Right lobe of liver (tissue), 5 donors: Measurements from ENCODE around the gene CDYL. TPM values are rescaled to one million over a fixed set of nuclear protein-coding genes. Genes with fewer than 3 reads are reported as not detected.

Experiments used
- total RNA-seq, 6 experiments: library from RNA; depleted of rRNA in 2 of 6; stranded (reverse); fragments of >200 nt in 2 of 6; fragmentation: NEBNext Ultra II Directional in 3 of 6; extraction: Animal tissue kit (Norgen Biotek cat#: 25700) in 3 of 6; gene quantifications; one replicate each; pipeline versions ENCODE4 v1.1.0 to v1.2.4, GENCODE V29; 2016 to 2023
- donor health status: DM: no; HTN: no; CAD: no.
- donor health status: DM: no; HTN: no; CAD: no.
- donor health status: DM: no; HTN: yes; CAD: no.
- donor health status: DM: no; HTN: yes; CAD: no.

Gene CDYL
- total RNA-seq, 6 experiments from 2014 or later = 5.0 to 16.1 (median 13.1) TPM

Other genes with a start within 250 kb of the CDYL start
- 10 to 100 TPM in 1 of 6 experiments, 1 to 10 TPM in 5; 2.8 to 15.5 (median 5.5) TPM for gene RPP40, start 227.6 kb downstream of the CDYL start, total RNA-seq